ENCODE measurements around the gene ZNF469.

Gene ZNF469

GRCh38 chr16:88346680-88347505, 35.9 kb upstream of the ZNF469 start:
- DNase-seq (ENCODE audit: low read depth in 2 of 2): no peak

GRCh38 chr16:88347656-88348376, 34.9 kb upstream of the ZNF469 start:
- DNase-seq (ENCODE audit: low read depth in 2 of 2): peak in 1 of 2 donors; percentile 11

- no peak for DNase-seq (ENCODE audit: low read depth in 2 of 2)
Observed at GRCh38 chr16:88348377-88349152, 34.2 kb upstream of the ZNF469 start.

GRCh38 chr16:88349153-88349902, 33.4 kb upstream of the ZNF469 start:
- DNase-seq (ENCODE audit: low read depth in 2 of 2): no peak

- DNase-seq (ENCODE audit: low read depth in 2 of 2): no peak
Observed at GRCh38 chr16:88349903-88350900, 32.6 kb upstream of the ZNF469 start.

GRCh38 chr16:88350922-88351321, 31.8 kb upstream of the ZNF469 start:
- DNase-seq (ENCODE audit: low read depth in 2 of 2): no peak

GRCh38 chr16:88351491-88352101, 31.2 kb upstream of the ZNF469 start:
- DNase-seq (ENCODE audit: low read depth in 2 of 2): no peak

- no peak for DNase-seq (ENCODE audit: low read depth in 2 of 2)
Observed at GRCh38 chr16:88352261-88353200, 30.2 kb upstream of the ZNF469 start.

GRCh38 chr16:88353232-88353631, 29.5 kb upstream of the ZNF469 start:
- DNase-seq (ENCODE audit: low read depth in 2 of 2): no peak

- no peak for DNase-seq (ENCODE audit: low read depth in 2 of 2)
Observed at GRCh38 chr16:88353691-88354090, 29.1 kb upstream of the ZNF469 start.

GRCh38 chr16:88354229-88355092, 28.3 kb upstream of the ZNF469 start:
- DNase-seq (ENCODE audit: low read depth in 2 of 2): no peak

- no peak for DNase-seq (ENCODE audit: low read depth in 2 of 2)
Observed at GRCh38 chr16:88355093-88355388, 27.7 kb upstream of the ZNF469 start.

- no peak for DNase-seq (ENCODE audit: low read depth in 2 of 2)
Observed at GRCh38 chr16:88355389-88356123, 27.2 kb upstream of the ZNF469 start.

- no peak for DNase-seq (ENCODE audit: low read depth in 2 of 2)
Observed at GRCh38 chr16:88356124-88356726, 26.5 kb upstream of the ZNF469 start.

GRCh38 chr16:88356727-88357199, 26.0 kb upstream of the ZNF469 start:
- no peak for DNase-seq (ENCODE audit: low read depth in 2 of 2)

- no peak for DNase-seq (ENCODE audit: low read depth in 2 of 2)
Observed at GRCh38 chr16:88357317-88358022, 25.3 kb upstream of the ZNF469 start.

All from stimulated activated CD4-positive, alpha-beta T cell treated with anti-CD3 and anti-CD28 coated beads, Interleukin-1b, Interleukin-23, amount 100 ng/mL, for 4 hours (primary cell).